ENCODE results near the gene PPM1D.
"Not testable (repeated sequence)": the region's sequence is repeated elsewhere in the genome, so short reads cannot be mapped to it uniquely, and the experiment has no call there.

Gene PPM1D

DNA sequence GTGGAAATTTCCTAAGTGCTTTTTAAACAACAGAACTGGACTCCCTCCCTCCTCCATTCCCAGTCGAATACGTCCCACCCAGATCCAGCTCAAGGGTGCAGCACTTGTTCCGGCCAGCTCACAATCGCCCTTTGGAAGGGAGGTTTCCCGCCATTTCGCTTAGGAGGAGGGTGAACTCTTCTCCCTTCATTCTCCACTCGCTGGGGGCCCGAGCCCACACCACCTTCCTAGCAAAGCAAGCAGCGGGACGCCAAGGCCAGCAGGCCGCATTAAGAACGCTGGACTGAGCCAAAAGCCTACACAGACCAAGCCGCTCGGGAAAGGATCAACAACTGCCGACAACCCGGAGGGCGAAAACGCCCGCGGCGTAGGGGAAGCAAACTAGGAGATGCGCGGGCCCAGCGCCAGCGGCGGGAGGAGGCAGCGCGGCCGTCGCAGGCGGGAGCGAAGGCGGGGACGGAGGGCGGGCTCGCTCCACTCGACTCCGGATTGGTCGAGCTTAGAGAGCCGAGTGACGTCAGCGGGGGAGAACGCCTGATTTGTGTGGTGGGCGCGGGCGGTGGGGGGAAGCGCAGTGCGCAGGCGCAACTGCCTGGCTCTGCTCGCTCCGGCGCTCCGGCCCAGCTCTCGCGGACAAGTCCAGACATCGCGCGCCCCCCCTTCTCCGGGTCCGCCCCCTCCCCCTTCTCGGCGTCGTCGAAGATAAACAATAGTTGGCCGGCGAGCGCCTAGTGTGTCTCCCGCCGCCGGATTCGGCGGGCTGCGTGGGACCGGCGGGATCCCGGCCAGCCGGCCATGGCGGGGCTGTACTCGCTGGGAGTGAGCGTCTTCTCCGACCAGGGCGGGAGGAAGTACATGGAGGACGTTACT lies at the start of gene PPM1D:
TSS of gene PPM1D (plus strand) at position 574 of the 870 bp plus-strand sequence. CDS start at position 796, 222 bp downstream.
- DNase-seq (ENCODE audit: low read depth), result peak; percentile 98

DNA sequence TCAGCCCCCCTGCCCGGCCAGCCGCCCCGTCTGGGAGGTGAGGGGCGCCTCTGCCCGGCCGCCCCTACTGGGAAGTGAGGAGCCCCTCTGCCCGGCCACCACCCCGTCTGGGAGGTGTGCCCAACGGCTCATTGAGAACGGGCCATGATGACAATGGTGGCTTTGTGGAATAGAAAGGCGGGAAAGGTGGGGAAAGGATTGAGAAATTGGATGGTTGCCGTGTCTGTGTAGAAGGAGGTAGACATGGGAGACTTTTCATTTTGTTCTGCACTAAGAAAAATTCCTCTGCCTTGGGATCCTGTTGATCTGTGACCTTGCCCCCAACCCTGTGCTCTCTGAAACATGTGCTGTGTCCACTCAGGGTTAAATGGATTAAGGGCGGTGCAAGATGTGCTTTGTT lies 47.7 kb upstream of the PPM1D start:
- DNase-seq (ENCODE audit: low read depth), result not testable (repeated sequence)

DNA sequence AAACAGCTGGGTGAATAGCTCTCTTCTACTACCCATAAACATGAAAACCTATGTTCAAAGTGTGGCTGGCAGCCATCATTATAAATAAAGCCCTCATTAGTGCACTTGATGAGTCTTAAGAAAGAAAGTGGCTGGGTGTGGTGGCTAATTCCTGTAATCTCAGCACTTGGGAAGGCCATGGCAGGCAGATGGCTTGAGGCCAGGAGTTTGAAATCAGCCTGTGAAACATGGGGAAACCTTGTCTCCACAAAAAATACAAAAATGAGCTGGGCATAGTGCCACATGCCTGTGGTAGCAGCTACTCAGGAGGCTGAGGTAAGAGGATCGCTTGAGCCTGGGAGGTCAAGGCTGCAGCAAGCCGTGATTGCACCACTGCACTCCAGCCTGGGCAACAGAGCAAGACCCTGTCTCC lies 45.6 kb upstream of the PPM1D start:
- no peak for DNase-seq (ENCODE audit: low read depth)

DNA sequence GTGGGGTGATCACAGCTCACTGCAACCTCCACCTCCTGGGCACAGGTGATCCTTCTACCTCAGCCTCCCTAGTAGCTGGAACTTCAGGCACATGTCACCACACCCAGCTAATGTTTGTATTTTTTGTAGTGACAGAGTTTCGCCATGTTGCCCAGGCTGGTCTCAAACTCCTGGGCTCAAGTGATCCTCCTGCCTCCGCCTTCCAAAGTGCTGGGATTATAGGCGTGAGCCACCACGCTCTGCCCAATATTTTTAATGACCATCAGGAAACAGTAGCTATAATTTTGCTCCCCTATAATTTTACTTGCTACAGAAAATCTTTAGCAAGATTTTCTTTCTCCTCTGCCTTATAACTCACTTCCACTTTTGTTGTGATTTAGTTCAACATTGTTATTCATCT lies 44.2 kb upstream of the PPM1D start:
- DNase-seq (ENCODE audit: low read depth), result no peak

DNA sequence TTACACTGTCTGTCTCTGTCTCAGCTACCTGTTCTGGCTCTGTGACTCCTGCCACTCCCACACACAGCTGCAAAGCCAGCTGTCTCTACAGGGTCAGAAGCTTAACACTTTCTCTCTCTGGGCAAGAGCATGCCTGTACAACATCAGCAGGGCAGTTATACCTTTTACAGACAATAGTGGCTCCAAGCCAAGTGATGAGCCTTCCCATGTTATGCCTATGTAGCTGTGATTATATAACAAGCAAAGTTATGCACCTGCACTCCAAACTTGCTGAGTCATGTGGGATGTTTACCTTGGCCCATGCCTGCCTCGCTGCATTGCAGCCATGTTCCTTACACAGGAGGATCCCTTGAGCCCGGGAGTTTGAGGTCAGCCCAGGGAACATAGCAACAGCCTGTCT lies 42.2 kb upstream of the PPM1D start:
- DNase-seq (ENCODE audit: low read depth), result no peak

DNA sequence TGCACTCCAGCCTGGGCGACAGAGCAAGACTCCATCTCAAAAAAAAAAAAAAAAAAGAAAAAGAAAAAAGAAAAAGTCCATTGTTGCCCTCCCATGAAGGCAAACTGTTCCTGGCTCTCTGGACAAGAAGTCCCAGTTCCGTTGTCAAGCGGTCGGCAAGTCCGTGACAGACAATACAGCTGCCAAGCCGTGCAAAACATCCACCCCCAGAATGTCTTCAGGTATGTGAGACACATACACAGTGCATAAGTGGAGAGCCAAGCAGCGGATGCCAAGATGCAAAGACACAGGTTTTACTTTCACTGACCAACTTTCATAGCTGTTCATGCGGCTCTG lies 40.4 kb upstream of the PPM1D start:
- DNase-seq (ENCODE audit: low read depth), result no peak

DNA sequence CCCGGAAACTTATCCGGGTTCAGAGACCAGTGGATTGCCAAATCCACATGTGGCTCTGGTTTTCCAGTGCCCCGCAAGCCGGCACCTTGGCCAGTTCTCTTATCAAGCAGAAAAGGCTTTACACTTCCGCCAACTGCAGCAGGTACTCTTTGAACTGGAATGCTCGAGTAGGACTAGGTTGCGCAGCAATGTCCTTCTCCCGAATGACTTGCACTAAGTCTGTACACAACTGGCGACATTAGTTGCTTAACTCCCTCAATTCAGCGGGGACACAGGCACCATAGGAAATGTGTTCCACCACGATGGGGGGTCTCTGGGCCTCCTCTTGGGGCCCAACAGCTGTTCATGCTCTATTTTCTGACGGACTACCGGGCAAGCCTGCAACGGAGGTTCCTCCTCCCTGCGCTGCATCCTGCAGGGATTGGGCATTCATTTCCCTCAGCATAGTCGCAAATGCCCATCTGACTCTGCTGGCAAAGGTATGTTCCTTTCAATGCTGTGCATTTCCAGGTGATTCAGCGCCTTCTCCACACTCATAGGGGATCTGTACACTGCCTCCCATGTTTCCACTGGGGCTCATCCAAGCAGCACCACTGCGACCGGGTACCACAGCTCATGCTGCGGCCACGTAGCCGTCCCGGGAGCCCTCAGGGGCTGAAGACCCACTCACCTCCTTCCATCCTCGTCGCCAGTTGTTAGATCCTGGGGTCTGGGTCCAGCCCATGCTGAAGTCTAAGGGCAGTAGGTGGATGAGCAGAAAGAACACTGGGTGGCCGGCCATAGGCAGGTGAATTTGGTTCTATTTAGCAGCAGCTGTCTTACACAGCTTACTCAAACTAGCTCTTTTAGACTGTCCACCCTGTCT lies 39.8 kb upstream of the PPM1D start:
- DNase-seq (ENCODE audit: low read depth), result no peak

DNA sequence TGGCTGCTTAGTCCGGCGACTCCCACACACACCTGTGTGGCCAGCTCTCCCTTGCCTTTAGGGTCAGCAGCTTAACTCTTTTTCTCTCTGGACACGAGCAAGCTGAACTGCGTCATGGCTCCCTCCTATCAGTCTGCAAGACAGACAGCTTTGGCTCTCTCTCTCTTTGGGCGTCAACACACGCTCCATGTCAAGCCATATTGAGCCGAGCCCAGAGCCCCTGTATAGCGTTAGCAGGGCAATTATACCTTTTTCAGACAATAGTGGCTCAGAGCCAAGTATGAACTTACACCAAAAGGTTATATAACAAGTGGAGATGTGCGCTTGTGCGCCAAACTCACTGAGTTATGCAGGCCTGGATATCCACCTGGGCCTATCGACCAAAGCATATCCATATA lies 39.1 kb upstream of the PPM1D start:
- DNase-seq (ENCODE audit: low read depth), result no peak

DNA sequence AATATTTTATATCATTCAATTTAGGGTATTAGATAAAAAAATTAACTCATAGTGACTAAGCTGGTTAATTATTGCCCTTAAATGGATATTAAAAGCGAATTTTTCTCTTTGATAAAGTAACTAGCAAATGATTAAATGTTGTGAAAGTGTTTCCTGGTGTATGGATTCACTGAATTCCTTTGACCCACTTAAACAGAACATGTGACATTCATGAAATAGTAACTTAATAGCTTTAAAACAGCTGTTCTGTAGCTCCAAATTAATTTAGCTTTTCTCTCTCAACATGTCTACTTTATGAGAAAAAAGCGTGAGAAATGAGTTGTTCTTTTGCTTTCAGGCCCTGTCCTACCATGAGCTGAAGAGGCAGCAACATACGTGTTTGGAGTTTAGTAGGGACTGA lies 37.6 kb upstream of the PPM1D start:
- no peak for DNase-seq (ENCODE audit: low read depth)

DNA sequence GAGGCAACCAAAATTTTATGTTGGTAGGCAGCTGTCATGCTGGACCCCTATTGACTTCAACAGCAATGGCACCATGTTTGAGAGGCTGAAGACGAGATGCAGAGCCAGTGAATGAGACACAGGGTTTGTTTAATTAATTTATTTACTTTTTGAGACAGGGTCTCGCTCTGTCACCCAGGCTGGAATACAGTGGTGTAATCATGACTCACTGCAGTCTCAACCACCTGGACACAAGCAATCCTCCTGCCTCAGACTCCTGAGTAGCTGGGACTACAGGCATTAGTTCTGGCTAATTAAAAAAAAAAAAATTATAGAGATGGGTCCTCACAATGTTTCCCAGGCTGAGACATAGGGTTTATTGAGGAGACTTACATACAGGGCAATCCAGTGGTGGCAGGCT lies 36.2 kb upstream of the PPM1D start:
- DNase-seq (ENCODE audit: low read depth), result no peak

DNA sequence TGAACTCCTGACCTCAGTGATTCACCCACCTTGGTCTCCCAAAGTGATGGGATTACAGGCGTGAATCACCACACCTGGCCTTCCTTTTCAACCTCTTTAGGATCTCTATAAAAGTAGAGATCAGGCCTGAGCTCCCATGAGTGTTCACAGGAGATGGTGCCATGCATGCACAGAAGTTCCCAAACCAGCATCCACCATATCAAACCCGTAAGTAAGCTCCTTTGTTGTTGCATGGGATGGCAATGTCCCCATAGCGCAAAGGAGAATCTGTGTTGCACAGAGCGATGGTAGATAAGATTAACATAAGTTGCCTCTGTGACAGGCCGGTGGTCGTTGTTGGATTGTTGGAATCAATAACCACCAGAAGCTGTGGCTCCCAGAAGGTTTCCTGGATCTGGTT lies 34.8 kb upstream of the PPM1D start:
- DNase-seq (ENCODE audit: low read depth), result no peak

DNA sequence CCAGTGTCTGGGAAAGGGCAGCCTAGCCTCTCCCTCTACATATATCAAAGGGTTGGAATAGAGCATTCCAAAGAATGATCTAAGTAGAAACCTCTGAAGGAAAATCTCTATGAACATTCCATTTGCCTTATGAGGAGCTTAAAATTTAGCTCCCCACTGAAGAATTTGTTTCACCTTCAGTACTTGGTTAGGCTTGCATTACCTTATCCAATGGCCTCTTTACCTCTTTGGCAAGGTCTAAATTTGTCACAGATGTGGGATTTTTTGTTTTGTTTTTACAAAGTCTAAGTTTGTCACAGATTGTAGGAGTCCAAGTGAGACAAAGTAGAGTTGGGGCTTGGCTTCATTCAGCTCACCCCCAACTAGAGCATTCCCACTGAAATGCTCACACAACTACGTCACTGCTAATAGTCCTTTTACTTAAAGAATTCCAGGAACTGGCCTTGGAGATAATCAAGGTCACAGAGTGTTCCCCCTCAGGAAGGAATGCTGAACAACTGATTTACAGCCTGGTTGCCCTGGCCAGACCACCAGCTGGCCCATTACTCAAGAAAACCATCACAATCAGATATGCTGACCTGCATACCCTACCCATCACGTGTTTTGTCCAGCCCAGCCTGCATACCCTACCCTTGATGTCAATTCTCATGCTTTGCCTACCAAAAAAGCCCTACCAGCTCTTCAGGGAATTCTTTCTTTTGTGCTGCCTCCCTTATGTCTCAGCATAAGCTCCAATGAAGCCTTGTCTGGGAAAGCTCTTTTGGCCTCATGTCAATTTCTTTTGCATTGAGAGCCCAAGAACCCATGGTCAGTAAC lies 26.5 kb upstream of the PPM1D start:
- DNase-seq (ENCODE audit: low read depth), result no peak

DNA sequence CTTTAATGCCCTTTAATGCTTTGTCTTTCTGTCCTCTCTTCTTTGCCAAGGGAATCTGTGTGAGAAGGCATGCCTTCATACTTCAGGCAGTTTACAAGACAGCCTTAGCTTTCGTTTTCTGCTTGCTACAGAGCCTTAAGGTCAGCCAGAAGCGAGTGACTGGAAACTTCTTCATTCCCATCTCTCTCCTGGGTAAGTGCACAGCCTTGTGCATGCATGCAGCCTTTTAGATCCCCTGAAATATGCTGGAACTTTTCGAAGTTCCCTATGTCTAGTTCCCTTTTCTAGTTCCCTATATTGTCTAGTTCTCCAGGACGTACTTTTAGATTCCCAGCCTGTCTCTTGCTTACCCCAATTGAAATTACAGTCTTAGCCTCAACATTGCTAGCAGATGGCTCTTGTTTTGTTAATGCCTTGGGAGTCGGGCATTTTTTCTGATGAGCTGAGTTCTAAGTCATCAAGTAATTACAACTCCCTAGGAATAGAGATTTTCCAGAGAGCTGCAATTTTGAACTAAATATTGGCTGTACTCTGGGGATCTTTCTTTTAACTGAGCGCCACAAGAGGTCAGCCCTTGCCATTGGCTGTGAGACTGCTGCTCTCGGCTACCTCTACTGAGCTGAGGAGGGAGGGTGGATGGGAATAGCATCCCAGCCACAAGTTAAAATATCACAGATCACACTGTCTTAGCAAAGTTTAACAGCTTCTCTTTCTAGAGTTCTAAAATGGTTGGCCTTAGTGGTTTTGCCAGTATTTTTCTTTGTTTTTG lies 22.7 kb upstream of the PPM1D start:
- no peak for DNase-seq (ENCODE audit: low read depth)

DNA sequence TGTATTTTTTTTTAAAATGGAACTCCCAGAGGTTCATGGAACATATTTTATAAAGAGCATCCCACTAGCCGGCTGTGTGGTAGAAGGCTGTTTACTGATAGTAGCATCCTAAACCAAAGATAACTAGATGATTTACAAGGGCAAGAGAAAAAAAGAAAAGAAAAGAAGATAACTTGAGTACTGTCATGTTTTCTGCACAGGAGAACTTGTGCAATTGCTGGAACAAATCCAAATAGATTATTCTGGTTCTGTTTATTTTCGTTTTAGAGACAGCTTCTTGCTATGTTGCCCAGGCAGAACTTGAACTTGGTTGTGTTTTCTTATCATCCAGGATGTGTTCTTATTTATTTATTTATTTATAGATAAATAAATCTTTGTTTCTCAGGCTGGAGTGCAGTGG lies 20.9 kb upstream of the PPM1D start:
- no peak for DNase-seq (ENCODE audit: low read depth)

DNA sequence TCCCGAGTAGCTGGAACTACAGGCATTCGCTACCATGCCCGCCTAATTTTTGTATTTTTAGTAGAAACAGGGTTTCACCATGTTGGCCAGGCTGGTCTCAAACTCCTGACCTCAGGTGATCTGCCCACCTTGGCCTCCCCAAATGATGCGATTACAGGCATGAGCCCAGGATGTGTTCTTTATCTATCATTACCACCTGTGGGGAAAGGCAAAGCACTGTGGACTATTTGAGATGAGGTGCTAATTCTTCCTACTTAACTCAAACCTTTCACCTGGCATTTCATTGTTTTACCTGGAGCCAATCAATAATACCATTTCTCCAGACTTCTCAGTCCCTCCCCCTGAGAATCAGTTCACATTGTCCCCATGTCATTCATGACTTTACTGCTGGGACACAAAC lies 20.4 kb upstream of the PPM1D start:
- no peak for DNase-seq (ENCODE audit: low read depth)

DNA sequence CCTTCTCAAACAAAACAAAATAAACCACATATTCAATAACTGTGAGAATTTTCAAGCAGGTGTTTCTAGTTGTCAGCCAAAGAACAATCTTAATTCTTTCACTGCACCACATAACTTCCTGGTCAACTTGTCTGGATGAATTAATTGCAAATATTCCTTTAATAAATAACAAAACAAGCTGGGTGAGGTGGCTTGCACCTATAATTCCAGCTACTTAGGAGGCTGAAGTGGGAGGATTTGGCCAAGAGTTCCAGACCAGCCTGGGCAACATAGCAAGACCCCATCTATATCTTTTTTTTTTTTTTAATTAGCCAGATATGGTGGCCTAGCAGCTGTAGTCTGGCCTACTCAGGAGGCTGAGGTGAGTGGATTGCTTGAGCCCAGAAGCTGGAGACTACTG lies 17.0 kb upstream of the PPM1D start:
- DNase-seq (ENCODE audit: low read depth), result no peak

DNA sequence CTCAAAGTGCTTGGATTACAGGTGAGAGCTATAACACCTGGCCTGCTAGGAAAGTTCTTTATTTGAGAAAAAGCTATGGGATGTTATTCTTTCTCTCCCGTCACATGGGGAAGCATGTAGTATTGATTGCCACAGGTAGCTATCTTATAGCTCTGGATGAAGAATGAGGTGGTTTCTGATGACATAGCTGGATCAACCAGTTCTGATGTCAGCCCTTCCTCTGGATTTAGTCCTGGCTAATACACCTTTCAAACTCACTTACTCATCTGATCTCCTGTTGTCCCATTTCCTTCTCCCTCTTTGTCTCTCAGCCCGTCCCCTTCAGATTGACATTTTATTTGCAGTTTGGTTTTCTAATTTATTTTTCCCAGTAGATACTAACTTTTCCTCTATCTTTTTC lies 14.1 kb upstream of the PPM1D start:
- no peak for DNase-seq (ENCODE audit: low read depth)

DNA sequence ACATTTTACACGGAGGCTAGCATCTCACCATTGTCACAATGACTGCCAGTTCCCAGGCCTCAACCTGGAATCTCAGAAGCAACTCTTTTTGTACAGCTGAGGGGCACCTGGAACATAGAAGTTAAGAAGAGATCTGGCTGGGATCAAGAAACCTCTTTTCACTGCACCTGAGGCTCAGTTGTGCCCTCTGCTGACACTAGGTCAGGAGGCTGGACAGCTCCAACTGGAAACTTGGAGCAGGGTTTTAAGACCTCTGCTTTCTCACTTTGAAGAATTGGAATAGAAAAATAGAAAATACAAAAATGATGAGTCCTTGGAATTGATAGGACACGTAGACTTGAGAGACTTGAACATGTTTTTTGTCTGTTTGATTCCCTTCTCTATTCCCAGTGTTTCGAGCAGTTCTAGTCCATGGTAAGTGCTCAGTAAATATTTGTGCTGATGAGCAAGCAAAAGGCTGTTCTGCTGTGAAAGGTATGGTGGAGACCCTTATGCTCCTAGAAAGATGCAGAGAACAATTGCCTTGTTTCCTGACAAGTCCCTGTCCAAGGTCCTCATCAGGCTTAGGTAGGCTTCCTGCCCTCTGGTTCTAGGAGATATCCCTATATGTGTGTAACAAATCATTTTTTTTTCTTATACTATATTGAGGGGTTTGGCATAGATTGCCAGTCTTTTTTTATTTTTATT lies 13.6 kb upstream of the PPM1D start:
- DNase-seq (ENCODE audit: low read depth), result no peak

DNA sequence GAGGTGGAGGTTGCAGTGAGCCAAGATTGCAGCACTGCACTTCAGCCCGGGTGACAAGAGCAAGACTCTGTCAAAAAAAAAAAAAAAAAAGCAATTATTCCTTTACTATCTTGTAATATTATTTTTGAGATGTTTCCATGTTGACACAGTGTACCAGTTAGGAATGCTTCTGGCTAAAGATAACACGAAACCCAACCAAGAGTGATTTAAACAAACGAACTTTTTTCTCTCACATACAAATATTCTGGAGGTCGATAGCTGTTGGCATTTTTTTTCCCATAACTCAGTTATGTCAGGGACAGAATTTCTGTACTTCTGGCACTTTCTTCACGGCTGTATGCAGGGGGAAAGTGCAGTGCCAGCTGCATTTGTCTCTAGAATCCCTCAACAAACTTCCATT lies 9.9 kb upstream of the PPM1D start:
- DNase-seq (ENCODE audit: low read depth), result no peak

DNA sequence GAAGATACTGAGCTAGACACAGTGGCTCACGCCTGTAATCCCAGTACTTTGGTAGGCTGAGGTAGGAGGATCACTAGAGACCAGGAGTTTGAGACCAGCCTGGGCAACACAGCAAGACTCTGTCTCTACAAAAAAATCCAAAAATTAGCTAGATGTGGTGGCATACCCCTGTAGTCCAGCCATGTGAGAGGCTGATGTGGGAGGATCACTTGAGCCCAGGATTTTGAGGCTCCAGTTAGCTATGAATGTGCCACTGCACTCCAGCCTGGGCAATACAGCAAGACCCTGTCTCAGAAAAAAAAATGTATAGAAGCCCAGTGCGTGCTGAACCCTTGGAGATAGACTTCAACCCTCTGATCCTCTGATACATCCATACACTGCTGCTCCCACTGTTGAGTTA lies 7.2 kb upstream of the PPM1D start:
- no peak for DNase-seq (ENCODE audit: low read depth)

DNA sequence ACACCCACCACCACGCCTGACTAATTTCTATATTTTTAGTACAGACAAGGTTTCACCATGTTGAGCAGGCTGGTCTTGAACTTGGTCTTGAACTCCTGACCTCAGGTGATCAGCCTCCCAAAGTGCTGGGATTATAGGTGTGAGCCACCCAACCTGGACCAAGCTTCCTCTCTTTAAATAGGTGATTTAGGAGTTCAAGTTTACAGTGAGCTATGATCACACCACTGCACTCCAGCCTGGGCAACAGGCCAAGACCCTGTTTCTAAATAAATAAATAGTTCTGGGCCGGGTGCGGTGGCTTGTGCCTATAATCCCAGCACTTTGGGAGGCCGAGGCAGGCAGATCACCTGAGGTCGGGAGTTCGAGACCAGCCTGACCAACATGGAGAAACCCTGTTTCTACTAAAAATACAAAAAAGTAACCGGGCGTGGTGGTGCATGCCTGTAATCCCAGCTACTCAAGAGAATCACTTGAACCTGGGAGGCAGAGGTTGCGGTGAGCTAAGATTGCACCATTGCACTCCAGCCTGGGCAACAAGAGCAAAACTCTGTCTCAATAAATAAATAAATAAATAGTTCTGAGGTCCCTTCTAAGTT lies 6.5 kb upstream of the PPM1D start:
- DNase-seq (ENCODE audit: low read depth), result not testable (repeated sequence)

All from stimulated activated CD8-positive, alpha-beta memory T cell treated with anti-CD3 and anti-CD28 coated beads, Interleukin-12 subunit alpha, Interleukin-12 subunit beta, amount 100 ng/mL, for 1 hour (primary cell).